KMS-11 (cell line): Measurements from ENCODE around the gene AGAP1.

Experiments used
- H2AFZ ChIP-seq: fragments of 200-600 bp; sonication (generic); 2 replicates; pipeline ENCODE4 v1.6.1; 2016; ENCODE audit warnings: antibody characterized with exemption, mixed run types, low read depth
- H3K27ac ChIP-seq: fragments of 200-600 bp; sonication (generic); 2 replicates; pipeline ENCODE4 v1.6.1; 2016; ENCODE audit warnings: mild to moderate bottlenecking, mixed run types
- H3K27me3 ChIP-seq: fragments of 200-600 bp; sonication (generic); 2 replicates; pipeline ENCODE4 v1.6.1; 2017; ENCODE audit warnings: mild to moderate bottlenecking, low read depth, mixed run types, moderate library complexity; ENCODE audit not compliant: insufficient read depth
- H3K36me3 ChIP-seq: fragments of 200-600 bp; sonication (generic); 2 replicates; pipeline ENCODE4 v1.6.1; 2017; ENCODE audit warnings: mild to moderate bottlenecking, mixed run types; ENCODE audit not compliant: insufficient read depth
- H3K4me1 ChIP-seq: fragments of 200-600 bp; sonication (generic); 2 replicates; pipeline ENCODE4 v1.6.1; 2016; ENCODE audit warnings: mild to moderate bottlenecking, low read depth, mixed run types; ENCODE audit not compliant: poor library complexity, severe bottlenecking
- H3K4me2 ChIP-seq: fragments of 200-600 bp; sonication (generic); 2 replicates; pipeline ENCODE4 v1.7.0; 2016; ENCODE audit warnings: mild to moderate bottlenecking, mixed run types
- H3K4me3 ChIP-seq: fragments of 200-600 bp; sonication (generic); IDR thresholded peaks from 2 replicates; pipeline ENCODE4 v1.6.1; 2017; ENCODE audit warnings: low read depth, low read length, mixed read lengths; ENCODE audit not compliant: insufficient read depth
- H3K79me2 ChIP-seq: fragments of 200-600 bp; sonication (generic); 2 replicates; pipeline ENCODE4 v1.6.1; 2016; ENCODE audit warnings: low read depth, mixed run types; ENCODE audit not compliant: insufficient read depth
- H3K9ac ChIP-seq: fragments of 200-600 bp; sonication (generic); 2 replicates; pipeline ENCODE4 v1.6.1; 2016; ENCODE audit warnings: mild to moderate bottlenecking, mixed run types
- H4K20me1 ChIP-seq: fragments of 200-600 bp; sonication (generic); 2 replicates; pipeline ENCODE4 v1.6.1; 2016; ENCODE audit warnings: mild to moderate bottlenecking, mixed run types; ENCODE audit not compliant: insufficient read depth
- CTCF ChIP-seq: fragments of 200-600 bp; sonication (generic); conservative IDR thresholded peaks from 2 replicates; pipeline ENCODE4 v1.6.1; 2017; ENCODE audit warnings: low read depth, mild to moderate bottlenecking, antibody characterized with exemption, low read length, moderate library complexity, mixed read lengths

AGAP1 gene

GRCh38 chr2:235521844-235522243 is 28.0 kb downstream of the AGAP1 start:
- no peak overlapping the region for H3K4me2 ChIP-seq
- H4K20me1 ChIP-seq = no peaks in the 10 kb centered on the region
- H3K36me3 ChIP-seq = no peaks in the 10 kb centered on the region
- no peaks in the 10 kb centered on the region for H3K4me1 ChIP-seq
- no peak overlapping the region for H2AFZ ChIP-seq
- no peaks in the 10 kb centered on the region for H3K27me3 ChIP-seq
- no peak for TF ChIP-seq CTCF
- H3K4me3 ChIP-seq = no peak overlapping the region
- no peak overlapping the region for H3K27ac ChIP-seq
- peaks cover 80% of the 10 kb centered on the region for H3K79me2 ChIP-seq
- H3K9ac ChIP-seq = no peak overlapping the region

- no peak overlapping the region for H3K4me3 ChIP-seq
- H3K9ac ChIP-seq = no peak overlapping the region
- no peaks in the 10 kb centered on the region for H3K27me3 ChIP-seq
- H3K79me2 ChIP-seq = peaks cover 78% of the 10 kb centered on the region
- H3K27ac ChIP-seq = no peak overlapping the region
- no peak for TF ChIP-seq CTCF
- H2AFZ ChIP-seq = no peak overlapping the region
- no peak overlapping the region for H3K4me2 ChIP-seq
- H3K4me1 ChIP-seq = no peaks in the 10 kb centered on the region
- H4K20me1 ChIP-seq = no peaks in the 10 kb centered on the region
- no peaks in the 10 kb centered on the region for H3K36me3 ChIP-seq
Measured at GRCh38 chr2:235523021-235523420, 29.2 kb downstream of the AGAP1 start.

- Histone ChIP-seq H3K4me3 (no peak overlapping the region), H2AFZ (no peak overlapping the region), H3K27ac (no peak overlapping the region), H3K9ac (no peak overlapping the region), H3K27me3 (no peaks in the 10 kb centered on the region), H3K36me3 (no peaks in the 10 kb centered on the region), H3K4me2 (no peak overlapping the region), H3K79me2 (peaks cover 77% of the 10 kb centered on the region), H4K20me1 (no peaks in the 10 kb centered on the region), H3K4me1 (no peaks in the 10 kb centered on the region)
- TF ChIP-seq CTCF = no peak
Measured at GRCh38 chr2:235523486-235524150, 29.8 kb downstream of the AGAP1 start.

- H3K4me2 ChIP-seq = no peak overlapping the region
- no peak overlapping the region for H3K27ac ChIP-seq
- no peak overlapping the region for H2AFZ ChIP-seq
- no peaks in the 10 kb centered on the region for H4K20me1 ChIP-seq
- no peak for TF ChIP-seq CTCF
- H3K4me1 ChIP-seq = no peaks in the 10 kb centered on the region
- no peaks in the 10 kb centered on the region for H3K36me3 ChIP-seq
- H3K79me2 ChIP-seq = peaks cover 70% of the 10 kb centered on the region; the same call in 1 of the 2 replicates
- no peak overlapping the region for H3K9ac ChIP-seq
- H3K4me3 ChIP-seq = no peak overlapping the region
- no peaks in the 10 kb centered on the region for H3K27me3 ChIP-seq
Measured at GRCh38 chr2:235526166-235526565, 32.3 kb downstream of the AGAP1 start.
